ENCODE results near the gene AARS2.
A peak's percentile ranks its signal among the peaks of the same experiment; 100 is the strongest.

The AARS2 gene

GRCh38 chr6:44311767-44312166, 1.4 kb downstream of the AARS2 start:
- TF ChIP-seq POU2F2 (IDR thresholded peaks at IDR 0.05; ENCODE audit: low read depth, low read length): no peak
- no peak for TF ChIP-seq TAF1 (IDR thresholded peaks at IDR 0.05; ENCODE audit: low read depth, low read length)
- TF ChIP-seq PAX5 (IDR thresholded peaks at IDR 0.05; ENCODE audit: insufficient read depth, low read length, severe bottlenecking): no peak
- TF ChIP-seq SPI1 (IDR thresholded peaks at IDR 0.05; ENCODE audit: low read depth, low read length): no peak
- TF ChIP-seq POLR2AphosphoS5 (IDR thresholded peaks at IDR 0.05; ENCODE audit: low read depth, low read length): no peak
- TF ChIP-seq POLR2A (IDR thresholded peaks at IDR 0.05; ENCODE audit: low read depth, low read length): no peak
- DNase-seq (ENCODE audit: insufficient read length, low spot score) (no peak), FAIRE-seq (no peak)

- no peak for DNase-seq (ENCODE audit: insufficient read length, low spot score)
- no peak for TF ChIP-seq POU2F2 (IDR thresholded peaks at IDR 0.05; ENCODE audit: low read depth, low read length)
- no peak for TF ChIP-seq POLR2AphosphoS5 (IDR thresholded peaks at IDR 0.05; ENCODE audit: low read depth, low read length)
- no peak for TF ChIP-seq SPI1 (IDR thresholded peaks at IDR 0.05; ENCODE audit: low read depth, low read length)
- TF ChIP-seq TAF1 (IDR thresholded peaks at IDR 0.05; ENCODE audit: low read depth, low read length): no peak
- TF ChIP-seq PAX5 (IDR thresholded peaks at IDR 0.05; ENCODE audit: insufficient read depth, low read length, severe bottlenecking): no peak
- no peak for TF ChIP-seq POLR2A (IDR thresholded peaks at IDR 0.05; ENCODE audit: low read depth, low read length)
- no peak for FAIRE-seq
These were observed 1.8 kb downstream of the AARS2 start for GRCh38 chr6:44311304-44311703.

GRCh38 chr6:44310241-44310640, 2.9 kb downstream of the AARS2 start:
- no peak for DNase-seq (ENCODE audit: insufficient read length, low spot score)
- TF ChIP-seq TAF1 (IDR thresholded peaks at IDR 0.05; ENCODE audit: low read depth, low read length) (no peak), POU2F2 (IDR thresholded peaks at IDR 0.05; ENCODE audit: low read depth, low read length) (no peak), POLR2AphosphoS5 (IDR thresholded peaks at IDR 0.05; ENCODE audit: low read depth, low read length) (no peak), SPI1 (IDR thresholded peaks at IDR 0.05; ENCODE audit: low read depth, low read length) (no peak), PAX5 (IDR thresholded peaks at IDR 0.05; ENCODE audit: insufficient read depth, low read length, severe bottlenecking) (no peak), POLR2A (IDR thresholded peaks at IDR 0.05; ENCODE audit: low read depth, low read length) (no peak)
- FAIRE-seq: no peak

- TF ChIP-seq PAX5 (IDR thresholded peaks at IDR 0.05; ENCODE audit: insufficient read depth, low read length, severe bottlenecking) (no peak), POLR2A (IDR thresholded peaks at IDR 0.05; ENCODE audit: low read depth, low read length) (no peak), SPI1 (IDR thresholded peaks at IDR 0.05; ENCODE audit: low read depth, low read length) (no peak), POU2F2 (IDR thresholded peaks at IDR 0.05; ENCODE audit: low read depth, low read length) (no peak), POLR2AphosphoS5 (IDR thresholded peaks at IDR 0.05; ENCODE audit: low read depth, low read length) (no peak), TAF1 (IDR thresholded peaks at IDR 0.05; ENCODE audit: low read depth, low read length) (no peak)
- no peak for FAIRE-seq
- no peak for DNase-seq (ENCODE audit: insufficient read length, low spot score)
These were observed 3.5 kb downstream of the AARS2 start for GRCh38 chr6:44309631-44310030.

- DNase-seq (ENCODE audit: insufficient read length, low spot score): no peak
- TF ChIP-seq POU2F2 (IDR thresholded peaks at IDR 0.05; ENCODE audit: low read depth, low read length) (no peak), PAX5 (IDR thresholded peaks at IDR 0.05; ENCODE audit: insufficient read depth, low read length, severe bottlenecking) (no peak), SPI1 (IDR thresholded peaks at IDR 0.05; ENCODE audit: low read depth, low read length) (no peak), POLR2AphosphoS5 (IDR thresholded peaks at IDR 0.05; ENCODE audit: low read depth, low read length) (no peak), POLR2A (IDR thresholded peaks at IDR 0.05; ENCODE audit: low read depth, low read length) (no peak), TAF1 (IDR thresholded peaks at IDR 0.05; ENCODE audit: low read depth, low read length) (no peak)
- no peak for FAIRE-seq
These were observed 4.1 kb downstream of the AARS2 start for GRCh38 chr6:44309092-44309491.

GRCh38 chr6:44307217-44307616, 5.9 kb downstream of the AARS2 start:
- TF ChIP-seq PAX5 (IDR thresholded peaks at IDR 0.05; ENCODE audit: insufficient read depth, low read length, severe bottlenecking): no peak
- TF ChIP-seq POU2F2 (IDR thresholded peaks at IDR 0.05; ENCODE audit: low read depth, low read length): no peak
- no peak for TF ChIP-seq TAF1 (IDR thresholded peaks at IDR 0.05; ENCODE audit: low read depth, low read length)
- TF ChIP-seq POLR2A (IDR thresholded peaks at IDR 0.05; ENCODE audit: low read depth, low read length): no peak
- no peak for TF ChIP-seq SPI1 (IDR thresholded peaks at IDR 0.05; ENCODE audit: low read depth, low read length)
- TF ChIP-seq POLR2AphosphoS5 (IDR thresholded peaks at IDR 0.05; ENCODE audit: low read depth, low read length): no peak
- FAIRE-seq (no peak), DNase-seq (ENCODE audit: insufficient read length, low spot score) (no peak)

- no peak for FAIRE-seq
- TF ChIP-seq POLR2A (IDR thresholded peaks at IDR 0.05; ENCODE audit: low read depth, low read length): no peak
- no peak for TF ChIP-seq POLR2AphosphoS5 (IDR thresholded peaks at IDR 0.05; ENCODE audit: low read depth, low read length)
- no peak for TF ChIP-seq PAX5 (IDR thresholded peaks at IDR 0.05; ENCODE audit: insufficient read depth, low read length, severe bottlenecking)
- TF ChIP-seq POU2F2 (IDR thresholded peaks at IDR 0.05; ENCODE audit: low read depth, low read length): no peak
- no peak for TF ChIP-seq SPI1 (IDR thresholded peaks at IDR 0.05; ENCODE audit: low read depth, low read length)
- no peak for TF ChIP-seq TAF1 (IDR thresholded peaks at IDR 0.05; ENCODE audit: low read depth, low read length)
These were observed 6.4 kb downstream of the AARS2 start for GRCh38 chr6:44306710-44307109.

GRCh38 chr6:44305200-44305725, 7.9 kb downstream of the AARS2 start:
- DNase-seq (ENCODE audit: insufficient read length, low spot score) (no peak), FAIRE-seq (no peak)
- no peak for TF ChIP-seq SPI1 (IDR thresholded peaks at IDR 0.05; ENCODE audit: low read depth, low read length)
- TF ChIP-seq PAX5 (IDR thresholded peaks at IDR 0.05; ENCODE audit: insufficient read depth, low read length, severe bottlenecking): no peak
- TF ChIP-seq POLR2A (IDR thresholded peaks at IDR 0.05; ENCODE audit: low read depth, low read length): no peak
- TF ChIP-seq POU2F2 (IDR thresholded peaks at IDR 0.05; ENCODE audit: low read depth, low read length): no peak
- no peak for TF ChIP-seq TAF1 (IDR thresholded peaks at IDR 0.05; ENCODE audit: low read depth, low read length)
- TF ChIP-seq POLR2AphosphoS5 (IDR thresholded peaks at IDR 0.05; ENCODE audit: low read depth, low read length): no peak

More at GRCh38 chr6:44306710-44307109, 6.4 kb downstream of the AARS2 start:
- DNase-seq (ENCODE audit: insufficient read length, low spot score): no peak

GRCh38 chr6:44304282-44305199, 8.6 kb downstream of the AARS2 start:
- DNase-seq (ENCODE audit: insufficient read length, low spot score): peak; percentile 70
- TF ChIP-seq PAX5 (IDR thresholded peaks at IDR 0.05; ENCODE audit: insufficient read depth, low read length, severe bottlenecking): no peak
- no peak for TF ChIP-seq POLR2A (IDR thresholded peaks at IDR 0.05; ENCODE audit: low read depth, low read length)
- no peak for TF ChIP-seq POLR2AphosphoS5 (IDR thresholded peaks at IDR 0.05; ENCODE audit: low read depth, low read length)
- FAIRE-seq: peak; percentile 56

All from GM12891 (cell line).